H1 (cell line): Measurements from ENCODE around the gene VIPR2. TPM values are rescaled to one million over a fixed set of nuclear protein-coding genes. Genes with fewer than 3 reads are reported as not detected.

Source experiments
- CTCF ChIA-PET: fragments of 300-600 bp; sonication (Branson Sonifier 250); formaldehyde crosslinking; loops from one replicate; lab custom pipeline; 2021; ENCODE audit not compliant: partially characterized antibody; lab: Charles Lee
- POLR2A ChIA-PET: fragments of 300-600 bp; sonication (Branson Sonifier 250); formaldehyde crosslinking; loops from one replicate; lab custom pipeline; 2021; ENCODE audit warnings: inconsistent platforms; ENCODE audit not compliant: partially characterized antibody; lab: Charles Lee
- DNase-seq, 2 experiments: peaks; one replicate each; pipeline versions ENCODE4 v3.0.0 to v3.0.0-alpha.2; 2010 to 2022; ENCODE audit warnings: low spot score in 2 of 2, low read depth in 1 of 2, mixed read lengths in 1 of 2
- FAIRE-seq: peaks from 2 replicates; lab custom pipeline; 2011; peaks lifted over from hg19 to GRCh38; lab: Jason Lieb, UNC
- H2AFZ ChIP-seq: 2 replicates; pipeline ENCODE4 v1.8.1; 2012; ENCODE audit warnings: low read length, inconsistent platforms
- H2AK5ac ChIP-seq: 2 replicates; pipeline ENCODE4 v1.6.1; 2013; ENCODE audit warnings: low read depth, low read length
- H2BK120ac ChIP-seq: replicated peaks from 2 replicates; pipeline ENCODE3; 2013; ENCODE audit warnings: low read depth, low read length, inconsistent platforms
- H2BK12ac ChIP-seq: 2 replicates; pipeline ENCODE4 v1.6.1; 2013; ENCODE audit warnings: low read depth, low read length
- H2BK15ac ChIP-seq: 2 replicates; pipeline ENCODE4 v1.6.1; 2013; ENCODE audit warnings: low read length
- H2BK20ac ChIP-seq: 2 replicates; pipeline ENCODE4 v1.6.1; 2013; ENCODE audit warnings: low read length
- H2BK5ac ChIP-seq: 2 replicates; pipeline ENCODE4 v1.6.1; 2013; ENCODE audit warnings: low read depth, low read length
- H3K14ac ChIP-seq: 2 replicates; pipeline ENCODE4 v1.6.1; 2013; ENCODE audit warnings: inconsistent platforms; ENCODE audit not compliant: insufficient read length
- H3K18ac ChIP-seq: 2 replicates; pipeline ENCODE4 v1.6.1; 2013; ENCODE audit warnings: low read length; ENCODE audit errors: extremely low read depth
- H3K23ac ChIP-seq: 2 replicates; pipeline ENCODE4 v1.6.1; 2013; ENCODE audit warnings: inconsistent platforms; ENCODE audit not compliant: insufficient read length
- H3K23me2 ChIP-seq: 2 replicates; pipeline ENCODE4 v1.6.1; 2013; ENCODE audit warnings: low read depth, low read length
- H3K27ac ChIP-seq: 2 replicates; pipeline ENCODE4 v1.6.1; 2011; ENCODE audit warnings: low read depth, low read length, inconsistent platforms
- H3K27me3 ChIP-seq, 4 experiments: replicated peaks in 1 of 4; 1 replicate in 1 of 4; 2 replicates in 3 of 4; pipeline versions ENCODE4 v1.6.1 to v1.8.1; 2011 to 2013; ENCODE audit warnings: low read length in 3 of 4, mild to moderate bottlenecking in 3 of 4, inconsistent platforms in 2 of 4, mixed read lengths in 2 of 4, moderate library complexity in 1 of 4; ENCODE audit not compliant: control insufficient read depth in 3 of 4, insufficient read depth in 3 of 4; ENCODE audit errors: extremely low read depth in 1 of 4
- H3K36me3 ChIP-seq, 4 experiments: 2 replicates each; pipeline versions ENCODE4 v1.6.1 to v1.8.1; 2011 to 2013; ENCODE audit warnings: mild to moderate bottlenecking in 4 of 4, low read length in 3 of 4, moderate library complexity in 2 of 4, control low read depth in 1 of 4, inconsistent platforms in 1 of 4; ENCODE audit not compliant: insufficient read depth in 4 of 4, control insufficient read depth in 2 of 4
- H3K4ac ChIP-seq: replicated peaks from 2 replicates; pipeline ENCODE3; 2013; ENCODE audit warnings: low read length, low read depth, mixed read lengths, inconsistent platforms; ENCODE audit not compliant: insufficient read length
- H3K4me1 ChIP-seq, 4 experiments: replicated peaks in 1 of 4; 1 replicate in 1 of 4; 2 replicates in 3 of 4; pipeline versions ENCODE4 v1.6.1 to v1.8.1; 2011 to 2013; ENCODE audit warnings: low read length in 3 of 4, inconsistent platforms in 2 of 4, mixed read lengths in 1 of 4; ENCODE audit not compliant: insufficient read depth in 4 of 4, control insufficient read depth in 3 of 4
- H3K4me2 ChIP-seq, 2 experiments: 2 replicates each; pipeline versions ENCODE4 v1.6.1 to v1.8.1; 2011 to 2013; ENCODE audit warnings: low read depth in 2 of 2, low read length in 2 of 2, control low read depth in 1 of 2, inconsistent platforms in 1 of 2, mild to moderate bottlenecking in 1 of 2; ENCODE audit not compliant: insufficient read depth in 1 of 2
- H3K4me3 ChIP-seq, 4 experiments: fragments of 200-600, 300-600 bp in 1 of 4; sonication (generic), shearing (Covaris generic), sonication (Bioruptor Twin) in 1 of 4; 2 replicates each; pipeline versions ENCODE4 v1.5.1 to v1.8.1; 2011 to 2016; ENCODE audit warnings: low read length in 4 of 4, low read depth in 3 of 4, control low read depth in 2 of 4, inconsistent platforms in 2 of 4, mild to moderate bottlenecking in 2 of 4, mixed read lengths in 1 of 4, moderate library complexity in 1 of 4; ENCODE audit not compliant: insufficient read depth in 2 of 4; ENCODE audit errors: extremely low read depth in 1 of 4
- H3K56ac ChIP-seq: replicated peaks from 2 replicates; pipeline ENCODE3; 2013; ENCODE audit warnings: low read depth, mild to moderate bottlenecking, mixed read lengths, low read length, inconsistent platforms; ENCODE audit not compliant: insufficient read length
- H3K79me1 ChIP-seq: 2 replicates; pipeline ENCODE4 v1.6.1; 2013; ENCODE audit warnings: low read depth, low read length, control low read depth
- H3K79me2 ChIP-seq, 2 experiments: 2 replicates each; pipeline versions ENCODE4 v1.6.1 to v1.8.1; 2012 to 2013; ENCODE audit warnings: low read length in 2 of 2, mild to moderate bottlenecking in 2 of 2, inconsistent platforms in 1 of 2; ENCODE audit not compliant: insufficient read depth in 2 of 2, control insufficient read depth in 1 of 2
- H3K9ac ChIP-seq, 4 experiments: replicated peaks in 1 of 4; 1 replicate in 1 of 4; 2 replicates in 3 of 4; pipeline versions ENCODE4 v1.6.1 to v1.8.1; 2011 to 2013; ENCODE audit warnings: low read depth in 3 of 4, low read length in 3 of 4, control low read depth in 2 of 4, mild to moderate bottlenecking in 2 of 4, moderate library complexity in 2 of 4, inconsistent platforms in 1 of 4; ENCODE audit errors: extremely low read depth in 1 of 4
- H3K9me3 ChIP-seq, 2 experiments: 2 replicates each; pipeline versions ENCODE4 v1.6.1 to v1.8.1; 2012 to 2013; ENCODE audit warnings: mild to moderate bottlenecking in 2 of 2, moderate library complexity in 2 of 2, control low read depth in 1 of 2, inconsistent platforms in 1 of 2, low read depth in 1 of 2, low read length in 1 of 2, mixed read lengths in 1 of 2; ENCODE audit not compliant: insufficient read depth in 2 of 2
- H4K20me1 ChIP-seq, 2 experiments: replicated peaks in 1 of 2; 2 replicates each; pipeline versions ENCODE3 to v1.8.1; 2011 to 2013; ENCODE audit warnings: inconsistent platforms in 2 of 2, low read length in 2 of 2, mild to moderate bottlenecking in 1 of 2; ENCODE audit not compliant: insufficient read depth in 2 of 2, control insufficient read depth in 1 of 2
- H4K5ac ChIP-seq: 2 replicates; pipeline ENCODE4 v1.6.1; 2013; ENCODE audit warnings: low read length, low read depth, mixed read lengths, inconsistent platforms; ENCODE audit not compliant: insufficient read length
- H4K8ac ChIP-seq: 2 replicates; pipeline ENCODE4 v1.8.0; 2013; ENCODE audit warnings: mild to moderate bottlenecking, moderate library complexity, low read length, inconsistent platforms; ENCODE audit not compliant: insufficient read depth; ENCODE audit errors: extremely low read depth
- H4K91ac ChIP-seq: replicated peaks from 2 replicates; pipeline ENCODE3; 2013; ENCODE audit warnings: low read length, mixed read lengths, inconsistent platforms; ENCODE audit not compliant: insufficient read length
- CHD1 ChIP-seq: IDR thresholded peaks from 2 replicates; pipeline ENCODE4 v1.6.1; 2012; ENCODE audit warnings: low read depth, low read length, improper control_type of control experiment
- SIN3A ChIP-seq, 2 experiments: IDR thresholded peaks in 1 of 2; conservative IDR thresholded peaks in 1 of 2; 2 replicates each; pipeline ENCODE4 v1.6.1; 2011 to 2012; ENCODE audit warnings: low read length in 2 of 2, improper control_type of control experiment in 1 of 2, low read depth in 1 of 2, mild to moderate bottlenecking in 1 of 2
- TAF7 ChIP-seq: optimal IDR thresholded peaks from 2 replicates; pipeline ENCODE3; 2011; ENCODE audit warnings: low read depth, mild to moderate bottlenecking, inconsistent platforms, low read length, moderate library complexity, borderline replicate concordance
- WGBS, 2 experiments: shearing (Covaris generic) in 1 of 2; methylation state at CpG; one replicate each; pipeline versions ENCODE4 v1.1.6 to v1.1.7; 2013 to 2015; ENCODE audit warnings: low lambda C conversion rate in 2 of 2, mixed read lengths in 2 of 2, inconsistent platforms in 1 of 2, low coverage in 1 of 2, missing lambda C conversion rate in 1 of 2; ENCODE audit not compliant: insufficient replicate concordance in 2 of 2, insufficient coverage in 1 of 2, insufficient read length in 1 of 2; ENCODE audit errors: extremely low coverage in 1 of 2, missing lambda C conversion rate in 1 of 2; 5-methylcytosine and 5-hydroxymethylcytosine counted together
- polyA plus RNA-seq, 7 experiments: library from polyadenylated mRNA; depleted of rRNA in 3 of 7; stranded (reverse) in 5 of 7; unstranded in 2 of 7; fragments of >200 nt in 5 of 7; fragments of 200-250 nt in 2 of 7; gene quantifications; 1 replicate in 5 of 7; 2 replicates in 1 of 7; 4 replicates in 1 of 7; pipeline versions ENCODE4 v1.2.1 to v1.2.3, GENCODE V29; 2011 to 2013; ENCODE audit warnings: missing spikeins in 2 of 7, mixed read lengths in 2 of 7
- total RNA-seq: library from RNA; stranded (reverse); fragmentation: NEBNext Ultra II Directional; extraction: Animal tissue kit (Norgen Biotek cat#: 25700); gene quantifications from 2 replicates; pipeline ENCODE4 v1.2.1, GENCODE V29; 2021

The VIPR2 gene
- total and polyA plus RNA-seq, 2 of the 8 experiments (the other 6 are each of a cell fraction or from before 2014, with no cell fraction given) = 2.4 to 6.3 TPM

DNA sequence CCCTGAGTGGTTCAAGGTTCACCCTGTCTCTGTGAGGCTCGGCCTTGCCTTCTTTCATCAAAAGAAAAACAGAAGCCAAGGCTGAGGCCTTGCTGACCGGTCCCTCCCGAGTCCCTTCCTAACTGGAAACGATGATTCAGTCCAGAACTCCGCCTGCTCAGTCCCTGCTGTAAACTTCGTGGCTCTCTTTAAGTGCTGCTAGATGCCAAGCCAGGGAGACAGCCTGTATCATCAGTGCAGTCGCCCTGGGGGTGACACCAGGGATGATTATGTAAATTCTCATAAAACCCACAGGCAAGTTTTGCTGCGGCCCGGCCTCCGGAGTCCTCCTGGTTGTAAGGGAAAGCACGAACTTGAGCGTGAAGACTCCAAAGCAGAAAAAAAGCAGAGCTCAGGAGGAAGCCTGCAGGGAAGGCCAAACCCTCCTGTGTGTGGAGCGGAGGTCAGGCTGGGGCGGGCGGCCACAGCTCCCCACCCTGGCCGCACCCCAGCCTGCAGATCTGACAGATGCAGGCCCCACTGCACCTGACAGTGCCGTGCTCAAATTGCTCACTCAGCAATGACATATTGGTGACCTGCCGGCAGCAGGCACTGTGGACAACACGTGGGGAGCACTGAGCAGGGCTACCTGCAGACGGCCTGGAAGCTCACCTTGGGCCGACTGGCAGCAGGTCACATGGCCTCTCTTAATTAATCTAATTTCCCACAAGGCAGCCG lies 164.9 kb downstream of the VIPR2 start:
- peaks cover 44 to 46% of the 10 kb centered on the region in 2 experiments for H3K9me3 ChIP-seq
- CTCF ChIA-PET = interaction anchor here (1.0 to 1.3 kb wide), 2 partner anchors 95 to 572 kb away, joined by 3 to 4 read pairs; no protein-coding TSS in a partner anchor
- H2AFZ ChIP-seq = no peak overlapping the region

More for the DNA sequence above, 164.9 kb downstream of the VIPR2 start:
- H3K14ac ChIP-seq = no peak overlapping the region
- H3K18ac ChIP-seq = no peak overlapping the region
- no peak for DNase-seq
- H2BK5ac ChIP-seq = no peak overlapping the region
- H4K8ac ChIP-seq = no peak overlapping the region
- H3K27ac ChIP-seq = no peak overlapping the region
- no peak overlapping the region for H3K4ac ChIP-seq
- H2BK12ac ChIP-seq = no peak overlapping the region
- H3K23ac ChIP-seq = no peak overlapping the region
- WGBS, 2 experiments = 88% methylated on average over 19 of the region's 22 CpGs; no CpG with 5 or more reads in 1 of the 2 experiments
- H2BK120ac ChIP-seq = no peak overlapping the region
- H3K23me2 ChIP-seq = no peaks in the 10 kb centered on the region; the same call in 1 of the 2 replicates
- H4K91ac ChIP-seq = no peak overlapping the region
- POLR2A ChIA-PET = no interaction called here
- H2BK20ac ChIP-seq = no peak overlapping the region
- no peak overlapping the region for H3K4me2 ChIP-seq
- TF ChIP-seq CHD1 (no peak), SIN3A (conservative IDR thresholded peaks at IDR 0.05 in 1 of 2, IDR thresholded peaks at IDR 0.05 in 1 of 2; ENCODE audit: low read depth in 1 of 2, low read length in 2 of 2) (no peak), TAF7 (no peak)
- H3K79me2 ChIP-seq = no peaks in the 10 kb centered on the region
- no peak overlapping the region for H4K5ac ChIP-seq
- H3K79me1 ChIP-seq = no peaks in the 10 kb centered on the region
- H2BK15ac ChIP-seq = no peak overlapping the region
- H3K9ac ChIP-seq = no peak overlapping the region
- no peaks in the 10 kb centered on the region for H4K20me1 ChIP-seq
- no peaks in the 10 kb centered on the region for H3K36me3 ChIP-seq
- H2AK5ac ChIP-seq = no peak overlapping the region
- H3K4me1 ChIP-seq = peaks cover 0 to 3% (median 1%) of the 10 kb centered on the region in 4 experiments; a peak in 3 of 7 replicates
- FAIRE-seq = no peak
- no peaks in the 10 kb centered on the region; a peak in 1 of 7 replicates for H3K27me3 ChIP-seq
- H3K4me3 ChIP-seq = no peak overlapping the region
- no peak overlapping the region for H3K56ac ChIP-seq
